ENCODE data around the gene CPS1. TPM values are rescaled to one million over a fixed set of nuclear protein-coding genes. Genes with fewer than 3 reads are reported as not detected.

The CPS1 gene
- total and polyA plus RNA-seq, 2 of the 4 experiments (the other 2 are of a cell fraction), result 5.4 to 20.1 TPM

DNA sequence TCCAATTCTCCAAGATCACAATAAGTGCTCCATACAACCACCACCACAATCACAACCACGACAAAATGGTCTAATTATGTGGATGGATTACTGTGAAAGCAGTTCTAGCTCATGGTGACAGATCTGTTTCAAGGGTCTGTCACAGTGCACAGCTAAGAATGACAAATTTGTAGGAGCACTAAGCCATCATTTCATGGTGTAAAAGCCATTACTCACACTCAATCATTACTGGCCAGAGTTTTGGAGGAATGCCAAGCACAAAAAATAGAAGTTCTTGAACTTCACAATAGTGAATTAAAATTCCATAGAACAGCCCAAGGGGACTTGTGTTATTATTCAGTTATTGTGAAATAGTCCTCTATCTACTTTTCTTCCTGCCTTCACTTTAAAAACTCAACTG is 2.3 kb downstream of the CPS1 start:
- TF ChIP-seq, protein P1, sequence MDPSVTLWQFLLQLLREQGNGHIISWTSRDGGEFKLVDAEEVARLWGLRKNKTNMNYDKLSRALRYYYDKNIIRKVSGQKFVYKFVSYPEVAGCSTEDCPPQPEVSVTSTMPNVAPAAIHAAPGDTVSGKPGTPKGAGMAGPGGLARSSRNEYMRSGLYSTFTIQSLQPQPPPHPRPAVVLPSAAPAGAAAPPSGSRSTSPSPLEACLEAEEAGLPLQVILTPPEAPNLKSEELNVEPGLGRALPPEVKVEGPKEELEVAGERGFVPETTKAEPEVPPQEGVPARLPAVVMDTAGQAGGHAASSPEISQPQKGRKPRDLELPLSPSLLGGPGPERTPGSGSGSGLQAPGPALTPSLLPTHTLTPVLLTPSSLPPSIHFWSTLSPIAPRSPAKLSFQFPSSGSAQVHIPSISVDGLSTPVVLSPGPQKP (IDR thresholded peaks at IDR 0.05; ENCODE audit: borderline replicate concordance, low read depth, low read length), result no peak
- no peak for TF ChIP-seq SMC3 (IDR thresholded peaks at IDR 0.05; ENCODE audit: low read depth, low read length)
- TF ChIP-seq MAFK (IDR thresholded peaks at IDR 0.05; ENCODE audit: low read depth, low read length), result no peak
- TF ChIP-seq RCOR1 (IDR thresholded peaks at IDR 0.05; ENCODE audit: insufficient replicate concordance, low read length), result no peak
- no peak for TF ChIP-seq RFX5 (IDR thresholded peaks at IDR 0.05; ENCODE audit: low read depth, low read length)
- TF ChIP-seq, protein P2, sequence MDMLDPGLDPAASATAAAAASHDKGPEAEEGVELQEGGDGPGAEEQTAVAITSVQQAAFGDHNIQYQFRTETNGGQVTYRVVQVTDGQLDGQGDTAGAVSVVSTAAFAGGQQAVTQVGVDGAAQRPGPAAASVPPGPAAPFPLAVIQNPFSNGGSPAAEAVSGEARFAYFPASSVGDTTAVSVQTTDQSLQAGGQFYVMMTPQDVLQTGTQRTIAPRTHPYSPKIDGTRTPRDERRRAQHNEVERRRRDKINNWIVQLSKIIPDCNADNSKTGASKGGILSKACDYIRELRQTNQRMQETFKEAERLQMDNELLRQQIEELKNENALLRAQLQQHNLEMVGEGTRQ (IDR thresholded peaks at IDR 0.05; ENCODE audit: low read depth, low read length), result no peak
- TF ChIP-seq POLR2A (IDR thresholded peaks at IDR 0.05; ENCODE audit: low read depth, low read length), result no peak
- TF ChIP-seq BHLHE40 (IDR thresholded peaks at IDR 0.05; ENCODE audit: low read depth, low read length), result no peak
- TF ChIP-seq NFE2L2 (IDR thresholded peaks at IDR 0.05; ENCODE audit: low read depth, low read length), result no peak
- no peak for TF ChIP-seq RAD21 (IDR thresholded peaks at IDR 0.05; ENCODE audit: low read length)
- H3K36me3 ChIP-seq (ENCODE audit: control insufficient read depth, insufficient read depth, low read length), result no peaks in the 10 kb centered on the region
- ChIA-PET POLR2A (ENCODE audit: unreplicated experiment) (no interaction called here), CTCF (no interaction called here)
- H3K14ac ChIP-seq (replicated peaks; ENCODE audit: low read depth, low read length), result no peak overlapping the region
- no TSS peak for BruUV-seq (replicated peaks)
- no peak overlapping the region for H4K5ac ChIP-seq (ENCODE audit: low read depth, low read length)
- H3K23ac ChIP-seq (ENCODE audit: low read depth, low read length), result no peak overlapping the region
- H3K4me3 ChIP-seq (ENCODE audit: insufficient read depth, low read depth, low read length), result no peak overlapping the region
- no peak overlapping the region for H4K91ac ChIP-seq (ENCODE audit: insufficient read depth, low read depth, low read length)
- H3K4me2 ChIP-seq (ENCODE audit: low read depth, low read length), result no peak overlapping the region
- H3K27ac ChIP-seq (ENCODE audit: insufficient read depth, low read length), result no peak overlapping the region
- H3K18ac ChIP-seq (ENCODE audit: low read depth, low read length), result no peak overlapping the region
- in situ Hi-C loops (cut with MboI; ENCODE audit: low sequenced_read_pairs) (no loop called here), dilution Hi-C loops (cut with HindIII; ENCODE audit: low sequenced_read_pairs, unreplicated experiment) (no loop called here), intact Hi-C loops (cut with micrococcal nuclease) (no loop called here)
- no peak overlapping the region for H2AK5ac ChIP-seq (ENCODE audit: low read depth, low read length)
- H3K79me1 ChIP-seq (ENCODE audit: low read depth in 1 of 2, low read length in 2 of 2), result no peaks in the 10 kb centered on the region
- ATAC-seq (ENCODE audit: low read depth) (no peak), DNase-seq (no peak)
- H2AFZ ChIP-seq (replicated peaks; ENCODE audit: low read length, poor library complexity), result no peak overlapping the region
- WGBS, 2 experiments (ENCODE audit: extremely low coverage in 2 of 2, insufficient read length in 1 of 2), result no CpG with 5 or more reads among the region's 1 CpG
- H3K9ac ChIP-seq (ENCODE audit: low read depth, low read length), result no peak overlapping the region
- no peak overlapping the region for H2BK15ac ChIP-seq (ENCODE audit: low read depth, low read length)
- no peaks in the 10 kb centered on the region for H3K4me1 ChIP-seq (ENCODE audit: control insufficient read depth, insufficient read depth, low read length)
- H2BK5ac ChIP-seq (ENCODE audit: low read depth, low read length, poor library complexity, severe bottlenecking), result no peak overlapping the region
- no peaks in the 10 kb centered on the region for H4K20me1 ChIP-seq (ENCODE audit: insufficient read depth, low read length)
- no peak overlapping the region for H3K56ac ChIP-seq (ENCODE audit: extremely low read depth, insufficient read depth, low read length)
- no peak overlapping the region for H4K8ac ChIP-seq (ENCODE audit: low read depth in 2 of 2, low read length in 2 of 2)
- H3K27me3 ChIP-seq (ENCODE audit: control insufficient read depth, insufficient read depth, low read length), result no peaks in the 10 kb centered on the region
- no peaks in the 10 kb centered on the region for H3K9me1 ChIP-seq (ENCODE audit: insufficient read depth, low read length)
- no peak overlapping the region for H2BK120ac ChIP-seq (ENCODE audit: low read depth, low read length)
- H3K4ac ChIP-seq (ENCODE audit: low read depth, low read length), result no peak overlapping the region
- no peak overlapping the region for H2AK9ac ChIP-seq (replicated peaks; ENCODE audit: low read depth, low read length, poor library complexity)
- no peak overlapping the region for H2BK20ac ChIP-seq (ENCODE audit: low read depth, low read length)
- no peaks in the 10 kb centered on the region for H3K9me3 ChIP-seq (ENCODE audit: control insufficient read depth, insufficient read depth, low read length)

All from IMR-90 (cell line).